Measurements from ENCODE around the gene PLET1. TPM values are rescaled to one million over a fixed set of nuclear protein-coding genes. Genes with fewer than 3 reads are reported as not detected.

The PLET1 gene
- total RNA-seq, 1 donor from 2014 or later = not detected

GRCh38 chr11:112221274-112221835 is 39.3 kb downstream of the PLET1 start:
- no peaks in the 10 kb centered on the region for H3K4me1 Mint-ChIP-seq
- Histone ChIP-seq H3K4me3 (no peak overlapping the region), H4K20me1 (ENCODE audit: low read depth) (no peaks in the 10 kb centered on the region), H3K27me3 (peaks cover 18% of the 10 kb centered on the region), H3K4me1 (no peaks in the 10 kb centered on the region), H3K79me2 (ENCODE audit: low read depth) (no peaks in the 10 kb centered on the region), H3K4me2 (no peak overlapping the region), H3F3A (ENCODE audit: low read depth) (no peaks in the 10 kb centered on the region), H3K27ac (no peak overlapping the region), H3K36me3 (no peaks in the 10 kb centered on the region), H3K9me3 (ENCODE audit: low read depth) (no peaks in the 10 kb centered on the region), H2AFZ (replicated peaks) (no peak overlapping the region), H3K9ac (no peak overlapping the region)
- no peak overlapping the region for H3K4me3 Mint-ChIP-seq
- DNase-seq (ENCODE audit: low spot score) = no peak
- no peaks in the 10 kb centered on the region for H3K36me3 Mint-ChIP-seq
- H3K9me3 Mint-ChIP-seq = no peaks in the 10 kb centered on the region
- no peaks in the 10 kb centered on the region for H3K27me3 Mint-ChIP-seq (ENCODE audit: insufficient read depth, low read depth)
- H3K27ac Mint-ChIP-seq = no peak overlapping the region
- TF ChIP-seq EZH2phosphoT487 (IDR thresholded peaks at IDR 0.05) (no peak), EZH2 (IDR thresholded peaks at IDR 0.05) (no peak), CTCF (IDR thresholded peaks at IDR 0.05) (no peak)

- no peaks in the 10 kb centered on the region for H3K9me3 ChIP-seq (ENCODE audit: low read depth)
- Mint-ChIP-seq H3K4me1 (no peaks in the 10 kb centered on the region), H3K27me3 (ENCODE audit: insufficient read depth, low read depth) (no peaks in the 10 kb centered on the region), H3K27ac (peak overlapping the region; percentile 10), H3K36me3 (no peaks in the 10 kb centered on the region), H3K4me3 (no peak overlapping the region), H3K9me3 (no peaks in the 10 kb centered on the region)
- peaks cover 18% of the 10 kb centered on the region for H3K27me3 ChIP-seq
- H3K79me2 ChIP-seq (ENCODE audit: low read depth) = no peaks in the 10 kb centered on the region
- H3F3A ChIP-seq (ENCODE audit: low read depth) = no peaks in the 10 kb centered on the region
- H3K4me3 ChIP-seq = no peak overlapping the region
- no peaks in the 10 kb centered on the region for H4K20me1 ChIP-seq (ENCODE audit: low read depth)
- no peak overlapping the region for H3K4me2 ChIP-seq
- DNase-seq (ENCODE audit: low spot score) = peak; percentile 72
- peak overlapping the region; percentile 81 for H2AFZ ChIP-seq (replicated peaks)
- H3K27ac ChIP-seq = no peak overlapping the region
- H3K36me3 ChIP-seq = no peaks in the 10 kb centered on the region
- TF ChIP-seq CTCF (IDR thresholded peaks at IDR 0.05) = peak; percentile 83
- no peak for TF ChIP-seq EZH2 (IDR thresholded peaks at IDR 0.05)
- no peak overlapping the region for H3K9ac ChIP-seq
- no peaks in the 10 kb centered on the region for H3K4me1 ChIP-seq
Observed at GRCh38 chr11:112219476-112220232, 41.0 kb downstream of the PLET1 start.

- Histone ChIP-seq H3K36me3 (no peaks in the 10 kb centered on the region), H2AFZ (replicated peaks) (no peak overlapping the region), H3K79me2 (ENCODE audit: low read depth) (no peaks in the 10 kb centered on the region), H3K9me3 (ENCODE audit: low read depth) (no peaks in the 10 kb centered on the region), H3K4me2 (no peak overlapping the region), H3K27ac (no peak overlapping the region), H3K9ac (no peak overlapping the region), H3K4me3 (no peak overlapping the region), H3F3A (ENCODE audit: low read depth) (no peaks in the 10 kb centered on the region), H3K27me3 (no peaks in the 10 kb centered on the region), H3K4me1 (no peaks in the 10 kb centered on the region), H4K20me1 (ENCODE audit: low read depth) (no peaks in the 10 kb centered on the region)
- Mint-ChIP-seq H3K27me3 (ENCODE audit: insufficient read depth, low read depth) (no peaks in the 10 kb centered on the region), H3K9me3 (no peaks in the 10 kb centered on the region), H3K36me3 (no peaks in the 10 kb centered on the region), H3K4me3 (no peak overlapping the region), H3K4me1 (no peaks in the 10 kb centered on the region), H3K27ac (no peak overlapping the region)
- no peak for DNase-seq (ENCODE audit: low spot score)
- no peak for TF ChIP-seq EZH2 (IDR thresholded peaks at IDR 0.05)
- no peak for TF ChIP-seq CTCF (IDR thresholded peaks at IDR 0.05)
- no peak for TF ChIP-seq EZH2phosphoT487 (IDR thresholded peaks at IDR 0.05)
Observed at GRCh38 chr11:112216561-112217105, 44.0 kb downstream of the PLET1 start.
